HG03280 (cell line): ENCODE measurements around the gene CCDC127.
"Not testable (repeated sequence)": the region's sequence is repeated elsewhere in the genome, so short reads cannot be mapped to it uniquely, and the experiment has no call there.

Experiments used
- ATAC-seq: cut with Tn5 transposase; IDR thresholded peaks from one replicate; pipeline ENCODE4 v1.9.1; 2021; ENCODE audit warnings: mild to moderate bottlenecking, moderate library complexity; ENCODE audit not compliant: unreplicated experiment

CCDC127 gene, protein sequence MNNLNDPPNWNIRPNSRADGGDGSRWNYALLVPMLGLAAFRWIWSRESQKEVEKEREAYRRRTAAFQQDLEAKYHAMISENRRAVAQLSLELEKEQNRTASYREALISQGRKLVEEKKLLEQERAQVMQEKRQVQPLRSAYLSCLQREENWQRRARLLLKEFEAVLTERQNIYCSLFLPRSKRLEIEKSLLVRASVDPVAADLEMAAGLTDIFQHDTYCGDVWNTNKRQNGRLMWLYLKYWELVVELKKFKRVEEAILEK

GRCh38 chr5:217494-218456, at the start of gene CCDC127, which contains the start of gene SDHA:
CCDC127 (minus strand) TSS chr5:218153; CDS start chr5:216849, 1,304 bp downstream.
SDHA (plus strand) TSS chr5:218320; CDS start chr5:218356, 36 bp downstream.
- peak; percentile 86 for ATAC-seq

DNA sequence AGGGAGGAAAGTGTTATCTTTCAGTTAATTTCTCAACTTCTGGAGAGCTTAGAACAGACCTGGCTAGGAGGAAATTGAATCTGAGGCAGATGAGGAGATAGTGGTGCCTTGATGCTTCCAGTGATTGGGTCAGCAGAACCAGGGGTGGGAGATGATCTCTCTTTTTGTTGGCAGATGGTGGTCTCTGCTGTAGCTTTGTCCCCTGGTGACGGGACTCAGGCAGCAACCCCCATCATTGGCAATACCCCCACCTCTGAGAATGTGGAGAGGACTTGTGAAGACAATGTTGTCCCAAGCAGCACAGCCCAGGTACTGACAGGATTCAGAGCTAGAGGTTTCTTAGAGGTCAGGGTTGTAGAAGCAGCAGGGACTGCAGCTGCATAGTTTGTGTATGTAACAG, 49.8 kb upstream of the CCDC127 start:
- ATAC-seq, result no peak

GRCh38 chr5:266311-267026, 48.5 kb upstream of the CCDC127 start:
- not testable (repeated sequence) for ATAC-seq

DNA sequence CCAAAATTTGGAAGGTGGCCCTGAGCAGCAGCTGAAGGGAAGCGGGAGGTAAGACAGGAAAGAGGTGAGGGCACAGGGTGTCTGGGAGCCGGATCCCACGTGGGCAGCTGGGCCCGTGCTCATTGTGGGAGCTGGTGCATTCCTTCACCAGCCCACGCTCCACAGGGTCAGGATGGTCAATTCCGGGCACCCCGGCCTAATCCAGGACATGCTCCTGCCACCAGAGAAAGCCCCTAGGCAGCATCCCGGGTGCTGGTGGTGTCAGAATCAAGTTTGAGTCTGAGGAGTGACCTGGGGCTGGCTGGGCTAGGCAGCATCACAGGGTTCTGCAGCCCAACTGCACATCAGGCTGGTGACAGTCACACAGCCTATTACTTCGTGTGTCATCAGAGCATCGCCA, 46.4 kb upstream of the CCDC127 start:
- ATAC-seq, result no peak

- ATAC-seq, result not testable (repeated sequence)
Observed at GRCh38 chr5:263275-263974, 45.5 kb upstream of the CCDC127 start.

DNA sequence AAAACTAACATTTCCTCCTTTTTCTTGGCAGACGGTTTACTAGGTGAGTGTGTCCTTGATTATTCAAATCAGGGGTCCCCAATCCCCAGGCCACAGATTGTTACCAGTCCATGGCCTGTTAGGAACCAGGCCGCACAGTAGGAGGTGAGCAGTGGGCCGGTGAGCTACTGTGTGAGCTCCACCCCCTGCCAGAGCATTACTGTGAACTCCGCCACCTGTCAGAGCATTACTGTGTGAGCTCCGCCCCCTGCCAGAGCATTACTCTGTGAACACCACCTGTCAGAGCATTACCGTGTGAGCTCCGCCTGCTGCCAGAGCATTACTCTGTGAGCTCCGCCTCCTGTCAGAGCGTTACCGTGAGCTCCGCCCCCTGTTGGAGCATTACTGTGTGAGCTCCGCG, 39.2 kb upstream of the CCDC127 start:
- ATAC-seq, result no peak

DNA sequence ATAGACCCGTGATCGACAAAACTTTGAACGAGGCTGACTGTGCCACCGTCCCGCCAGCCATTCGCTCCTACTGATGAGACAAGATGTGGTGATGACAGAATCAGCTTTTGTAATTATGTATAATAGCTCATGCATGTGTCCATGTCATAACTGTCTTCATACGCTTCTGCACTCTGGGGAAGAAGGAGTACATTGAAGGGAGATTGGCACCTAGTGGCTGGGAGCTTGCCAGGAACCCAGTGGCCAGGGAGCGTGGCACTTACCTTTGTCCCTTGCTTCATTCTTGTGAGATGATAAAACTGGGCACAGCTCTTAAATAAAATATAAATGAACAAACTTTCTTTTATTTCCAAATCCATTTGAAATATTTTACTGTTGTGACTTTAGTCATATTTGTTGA, 38.4 kb upstream of the CCDC127 start:
- ATAC-seq, result not testable (repeated sequence)

- ATAC-seq, result not testable (repeated sequence)
Observed at GRCh38 chr5:255116-255515, 37.2 kb upstream of the CCDC127 start.

- ATAC-seq, result not testable (repeated sequence)
Observed at GRCh38 chr5:254322-254721, 36.4 kb upstream of the CCDC127 start.

DNA sequence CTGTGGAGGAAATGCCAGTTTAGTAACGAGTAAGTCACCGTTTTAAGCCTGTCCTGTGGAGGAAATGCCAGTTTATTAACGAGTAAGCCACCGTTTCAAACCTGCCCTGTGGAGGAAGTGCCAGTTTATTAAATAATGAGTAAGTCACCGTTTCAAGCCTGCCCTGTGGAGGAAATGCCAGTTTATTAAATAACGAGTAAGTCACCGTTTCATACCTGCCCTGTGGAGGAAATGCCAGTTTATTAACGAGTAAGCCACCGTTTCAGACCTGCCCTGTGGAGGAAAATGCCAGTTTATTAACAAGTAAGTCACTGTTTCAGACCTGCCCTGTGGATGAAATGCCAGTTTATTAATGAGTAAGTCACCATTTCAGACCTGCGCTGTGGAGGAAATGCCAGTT, 34.6 kb upstream of the CCDC127 start:
- ATAC-seq, result no peak

- ATAC-seq, result not testable (repeated sequence)
Observed at GRCh38 chr5:251975-252374, 34.0 kb upstream of the CCDC127 start.

DNA sequence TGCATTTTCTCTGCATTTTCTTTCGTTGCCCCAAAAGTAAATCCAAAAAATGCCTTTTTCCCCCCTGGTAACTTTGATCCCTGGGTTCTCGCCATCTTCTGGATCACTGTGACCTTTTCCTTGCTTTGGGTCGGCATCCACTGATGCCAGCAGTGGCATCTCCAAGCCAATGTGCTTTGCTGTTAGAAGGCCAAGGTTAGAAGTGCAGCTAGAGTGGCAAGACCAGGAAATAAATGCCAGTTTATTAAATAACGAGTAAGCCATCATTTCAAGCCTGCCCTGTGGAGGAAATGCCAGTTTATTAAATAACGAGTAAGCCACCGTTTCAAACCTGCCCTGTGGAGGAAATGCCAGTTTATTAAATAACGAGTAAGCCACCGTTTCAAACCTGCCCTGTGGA, 33.6 kb upstream of the CCDC127 start:
- ATAC-seq, result not testable (repeated sequence)

- ATAC-seq, result not testable (repeated sequence)
Observed at GRCh38 chr5:251016-251415, 33.1 kb upstream of the CCDC127 start.

GRCh38 chr5:250396-250795, 32.4 kb upstream of the CCDC127 start:
- ATAC-seq, result not testable (repeated sequence)

DNA sequence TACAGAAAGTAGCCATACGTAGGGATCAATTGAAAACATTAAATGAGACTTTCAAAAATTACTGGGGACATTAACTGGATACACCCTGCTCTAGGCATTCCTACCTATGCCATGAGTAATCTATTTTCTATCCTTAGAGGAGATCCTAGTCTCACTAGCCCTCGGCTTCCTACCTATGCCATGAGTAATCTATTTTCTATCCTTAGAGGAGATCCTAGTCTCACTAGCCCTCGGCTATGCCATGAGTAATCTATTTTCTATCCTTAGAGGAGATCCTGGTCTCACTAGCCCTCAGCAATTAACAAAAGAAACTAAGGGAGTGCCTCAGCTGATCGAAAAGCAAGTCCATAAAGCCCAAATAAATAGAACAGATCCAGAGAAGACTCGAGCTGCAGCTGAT, 27.8 kb upstream of the CCDC127 start:
- ATAC-seq, result not testable (repeated sequence)

- ATAC-seq, result not testable (repeated sequence)
Observed at GRCh38 chr5:243683-244367, 25.9 kb upstream of the CCDC127 start.

DNA sequence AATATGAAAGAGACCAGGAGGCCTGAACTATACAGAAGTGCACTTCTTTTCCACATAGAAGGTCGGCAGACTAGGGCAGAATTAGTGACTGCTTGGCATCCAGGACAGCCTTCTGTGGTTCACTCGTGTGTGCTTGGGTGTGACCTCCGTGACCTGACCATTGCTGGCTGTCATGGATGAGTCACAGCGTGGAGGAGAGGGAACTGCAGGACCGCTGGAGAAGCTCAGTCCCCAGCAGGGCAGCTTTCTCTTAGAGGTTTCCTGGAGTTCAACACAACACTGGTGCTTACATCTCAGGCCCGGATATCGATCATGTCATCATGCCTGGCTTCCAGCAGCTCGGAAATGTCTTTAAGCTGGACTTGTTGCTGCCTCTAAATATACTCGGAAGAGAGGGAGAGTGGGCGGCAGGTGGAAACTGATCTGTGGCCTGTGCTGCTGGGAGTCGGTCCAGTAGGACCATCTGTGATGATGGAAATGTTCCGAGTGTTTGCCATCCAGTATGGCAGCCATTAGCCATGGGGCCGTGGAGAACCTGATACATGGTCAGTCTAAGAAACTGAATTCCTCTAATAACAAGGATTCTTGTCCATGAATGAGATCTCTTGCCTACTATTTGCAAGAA, 23.2 kb upstream of the CCDC127 start:
- ATAC-seq, result not testable (repeated sequence)

- not testable (repeated sequence) for ATAC-seq
Observed at GRCh38 chr5:240550-240949, 22.6 kb upstream of the CCDC127 start.

DNA sequence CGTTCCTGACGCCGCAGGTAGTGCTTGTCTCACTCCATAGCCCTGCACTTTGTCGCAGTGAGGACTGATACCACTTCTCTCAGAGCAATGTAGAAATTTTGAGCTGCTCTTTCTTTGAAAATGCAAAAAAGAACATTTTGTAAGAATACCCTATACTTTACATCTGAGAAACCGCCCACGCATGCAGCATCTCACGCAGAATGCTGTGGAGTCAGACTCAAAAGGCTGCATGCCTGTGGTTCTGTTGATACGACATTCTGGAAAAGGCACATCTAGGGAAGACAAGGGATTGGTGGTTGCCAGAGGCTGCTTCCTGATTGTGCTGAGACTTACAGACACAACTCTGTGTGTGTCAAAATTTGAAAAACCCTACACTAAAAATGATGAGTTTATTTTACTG, 20.0 kb upstream of the CCDC127 start:
- not testable (repeated sequence) for ATAC-seq
